Limb (tissue), 2 donors: Measurements from ENCODE around the gene CD99.
A peak's percentile ranks its signal among the peaks of the same experiment; 100 is the strongest.
"Not testable (repeated sequence)": the region's sequence is repeated elsewhere in the genome, so short reads cannot be mapped to it uniquely, and the experiment has no call there.

ENCODE experiments used
- DNase-seq, 2 donors: peaks; one replicate each; pipeline ENCODE4 v3.0.0-alpha.2; 2016; ENCODE audit errors: extremely low spot score in 2 of 2

CD99 gene

DNA sequence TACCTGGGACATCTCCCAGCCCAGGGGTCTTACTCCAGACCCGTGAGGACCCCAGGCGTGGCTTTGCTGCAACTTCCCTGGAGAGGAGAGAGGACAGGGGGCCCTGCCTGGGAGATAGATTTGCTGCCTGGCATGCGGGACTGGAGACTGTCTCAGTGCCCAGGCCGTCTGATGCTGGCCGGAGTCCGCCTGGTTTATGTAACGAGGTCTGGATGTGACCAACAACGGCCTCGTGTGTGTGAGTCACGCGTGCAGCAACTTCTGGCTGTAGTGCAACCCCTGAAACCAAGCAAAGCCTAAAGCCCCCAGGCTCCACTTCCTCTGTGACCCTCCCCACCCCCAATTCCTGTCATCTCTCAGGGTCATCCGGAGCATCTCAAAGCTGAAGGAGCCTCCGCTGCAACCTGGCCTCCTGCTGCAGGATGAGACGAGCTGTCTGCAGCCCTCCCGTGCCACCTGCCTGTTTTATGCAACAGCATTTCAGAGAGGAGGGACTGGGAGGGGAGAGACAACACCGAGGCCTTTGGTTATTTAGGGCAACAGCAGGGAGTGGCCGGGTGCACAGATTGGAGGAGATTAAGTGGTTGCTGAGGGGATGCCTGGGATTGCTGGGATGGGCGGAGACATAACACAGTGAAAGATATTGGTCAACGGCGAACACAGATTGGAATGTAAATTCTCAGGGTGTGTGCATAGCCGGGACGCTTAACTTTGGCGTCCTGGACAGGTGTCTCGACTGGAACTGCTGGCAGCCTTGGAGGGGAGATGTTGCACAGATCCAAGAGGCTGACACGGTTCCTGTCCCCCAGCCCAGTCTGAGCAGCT lies 76.7 kb downstream of the CD99 start:
- DNase-seq: peak in 1 of 2 donors; percentile 37

GRCh38 chrX:2769615-2770014 lies 78.5 kb downstream of the CD99 start:
- DNase-seq: no peak

DNA sequence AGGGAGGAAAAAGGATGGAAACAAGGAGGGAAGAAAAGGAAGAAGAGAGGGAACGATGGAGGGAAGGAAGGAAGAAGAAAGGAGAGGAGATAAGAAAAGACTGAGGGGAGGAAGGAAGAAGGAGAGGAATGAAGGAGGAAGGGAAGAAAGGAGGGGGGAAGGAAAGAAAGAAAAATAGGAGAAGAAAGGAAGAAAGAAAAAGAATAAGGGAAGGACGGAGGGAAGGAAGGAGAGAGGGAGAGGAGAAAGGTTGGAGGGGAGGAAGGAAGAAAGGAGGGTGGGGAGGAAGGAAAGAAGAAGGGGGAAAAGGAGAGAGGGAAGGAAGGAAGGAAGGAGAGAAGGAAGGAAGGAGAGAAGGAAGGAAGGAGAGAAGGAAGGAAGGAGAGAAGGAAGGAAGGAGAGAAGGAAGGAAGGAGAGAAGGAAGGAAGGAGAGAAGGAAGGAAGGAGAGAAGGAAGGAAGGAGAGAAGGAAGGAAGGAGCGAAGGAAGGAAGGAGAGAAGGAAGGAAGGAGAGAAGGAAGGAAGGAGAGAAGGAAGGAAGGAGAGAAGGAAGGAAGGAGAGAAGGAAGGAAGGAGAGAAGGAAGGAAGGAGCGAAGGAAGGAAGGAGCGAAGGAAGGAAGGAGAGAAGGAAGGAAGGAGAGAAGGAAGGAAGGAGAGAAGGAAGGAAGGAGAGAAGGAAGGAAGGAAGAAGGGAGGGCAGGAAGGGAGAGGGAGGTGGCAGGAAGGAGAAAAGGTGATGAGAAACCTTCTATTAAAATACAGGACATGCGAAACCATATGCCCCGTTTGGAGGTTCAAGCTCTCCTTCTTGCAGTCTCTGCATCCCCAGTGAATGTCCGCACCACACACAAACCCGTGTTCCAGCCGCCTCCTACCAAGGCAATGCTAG lies 82.3 kb downstream of the CD99 start:
- not testable (repeated sequence) for DNase-seq

GRCh38 chrX:2774057-2774456 lies 83.0 kb downstream of the CD99 start:
- no peak for DNase-seq

DNA sequence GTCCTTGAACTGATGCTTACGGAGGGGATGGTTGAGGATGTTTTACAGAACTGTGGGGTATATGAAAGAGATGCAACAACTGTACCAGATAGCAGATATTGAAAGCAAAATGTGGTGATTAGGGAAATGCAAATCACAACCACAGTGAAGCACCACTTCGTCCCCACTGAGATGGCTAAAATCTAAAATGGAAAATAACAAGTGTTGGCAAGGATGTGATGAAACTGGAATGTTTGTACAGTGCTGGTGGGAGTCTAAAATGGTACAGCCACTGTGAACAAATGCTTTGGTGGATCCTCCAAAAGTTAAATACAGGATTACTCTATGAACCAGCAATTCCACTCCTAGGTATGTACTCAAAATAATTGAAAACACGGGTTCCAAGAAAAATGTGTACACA lies 83.7 kb downstream of the CD99 start:
- no peak for DNase-seq

DNA sequence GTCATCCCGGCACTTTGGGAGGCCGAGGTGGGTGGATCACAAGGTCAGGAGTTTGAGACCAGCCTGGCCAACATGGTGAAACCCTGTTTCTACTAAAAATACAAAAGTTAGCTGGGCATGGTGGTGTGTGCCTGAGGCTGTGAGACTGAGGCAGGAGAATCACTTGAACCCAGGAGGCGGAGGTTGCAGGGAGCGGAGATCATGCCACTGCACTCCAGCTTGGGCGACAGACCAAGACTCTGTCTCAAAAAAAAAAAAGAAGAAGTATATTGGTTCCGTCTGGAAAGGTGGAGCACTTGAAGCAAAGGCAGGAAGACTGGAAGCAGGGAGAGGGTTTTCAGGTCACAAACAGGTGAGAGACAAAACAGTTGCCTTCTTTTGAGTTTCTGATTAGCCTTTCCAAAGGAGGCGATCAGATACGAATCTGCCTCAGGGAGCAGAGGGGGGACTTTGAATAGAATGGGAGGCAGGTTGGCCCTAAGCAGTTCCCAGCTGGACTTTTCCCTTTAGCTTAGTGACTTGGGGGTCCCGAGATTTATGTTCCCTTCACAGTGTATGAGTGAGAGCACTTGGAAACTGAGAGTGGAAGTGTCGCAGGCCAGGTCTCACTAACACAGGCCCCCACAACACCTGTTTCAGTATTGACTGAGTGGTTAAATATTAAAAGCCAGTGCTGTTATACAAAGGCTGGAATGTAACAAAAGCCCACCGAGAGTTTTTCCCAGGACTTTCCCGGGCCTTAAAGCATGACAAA lies 89.6 kb downstream of the CD99 start:
- DNase-seq: not testable (repeated sequence)

GRCh38 chrX:2781226-2781571 lies 90.1 kb downstream of the CD99 start:
- no peak for DNase-seq

GRCh38 chrX:2781698-2782097 lies 90.6 kb downstream of the CD99 start:
- no peak for DNase-seq

- DNase-seq: no peak
Measured at GRCh38 chrX:2782171-2782570, 91.1 kb downstream of the CD99 start.

DNA sequence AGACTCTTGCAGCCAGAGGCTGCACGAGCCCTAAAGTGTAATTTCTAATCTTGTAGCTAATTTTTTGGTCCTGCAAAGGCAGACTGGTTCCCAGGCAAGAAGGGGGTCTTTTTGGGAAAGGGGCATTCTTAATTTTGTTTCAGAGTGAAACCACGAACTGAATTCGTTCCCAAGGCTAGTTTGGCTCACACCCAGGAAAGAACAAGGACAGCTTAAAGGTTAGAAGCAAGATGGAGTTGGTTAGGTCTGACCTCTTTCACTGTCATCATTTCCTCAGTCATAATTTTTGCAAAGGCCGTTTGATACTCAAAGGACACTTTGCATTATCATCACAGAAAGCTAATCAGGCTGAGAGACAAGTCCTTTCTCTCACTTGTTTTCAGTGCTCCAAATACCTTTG lies 91.7 kb downstream of the CD99 start:
- DNase-seq: no peak

- no peak for DNase-seq
Measured at GRCh38 chrX:2784026-2784425, 92.9 kb downstream of the CD99 start.

- DNase-seq: no peak
Measured at GRCh38 chrX:2785538-2785937, 94.4 kb downstream of the CD99 start.

GRCh38 chrX:2788980-2789379 lies 97.9 kb downstream of the CD99 start:
- no peak for DNase-seq

DNA sequence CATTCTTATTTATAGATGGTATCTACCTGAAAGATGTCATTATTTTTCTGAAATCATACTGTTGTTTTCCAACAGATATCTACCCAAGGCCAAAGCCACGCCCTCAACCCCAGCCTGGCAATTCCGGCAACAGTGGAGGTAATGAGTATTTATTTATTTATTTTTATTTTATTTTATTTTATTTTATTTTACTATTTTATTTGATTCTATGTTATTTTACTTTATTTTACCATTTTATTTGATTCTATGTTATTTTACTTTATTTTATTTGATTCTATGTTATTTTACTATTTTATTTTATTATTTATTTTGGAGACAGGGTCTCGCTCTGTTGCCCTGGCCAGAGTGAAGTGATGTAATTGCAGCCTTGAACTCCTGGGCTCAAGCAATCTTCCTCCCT lies 98.5 kb downstream of the CD99 start:
- no peak for DNase-seq
